Measurements from ENCODE around the gene CCL23. TPM values are rescaled to one million over a fixed set of nuclear protein-coding genes. Genes with fewer than 3 reads are reported as not detected.

Gene CCL23
- total RNA-seq, 1 donor from 2014 or later = not detected

DNA sequence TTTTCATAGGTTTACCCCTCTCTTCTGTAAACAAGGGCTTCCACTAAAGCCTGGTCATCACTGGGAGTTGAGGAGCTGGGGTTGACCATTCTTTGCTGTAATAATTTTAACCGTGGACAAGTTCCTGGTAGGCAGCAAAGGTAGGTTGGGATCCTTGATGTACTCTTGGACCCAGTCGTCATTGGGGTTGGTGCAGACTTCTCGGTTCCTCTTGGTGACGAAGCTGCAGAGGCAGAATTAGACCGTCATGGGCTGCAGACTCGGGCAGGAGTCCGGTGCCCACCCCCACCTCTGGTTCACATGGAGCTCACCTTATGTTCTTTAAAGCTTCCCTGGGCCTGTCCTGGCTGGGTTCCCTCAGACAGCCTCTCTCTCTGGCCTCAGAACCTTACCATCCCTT is 40.3 kb downstream of the CCL23 start:
- H3K4me1 Mint-ChIP-seq = peaks cover 17% of the 10 kb centered on the region
- DNase-seq (ENCODE audit: low read depth, low spot score) = no peak
- no peak overlapping the region for H3K4me3 Mint-ChIP-seq
- no peaks in the 10 kb centered on the region for H3K36me3 Mint-ChIP-seq (ENCODE audit: low read depth)
- H3K27me3 Mint-ChIP-seq (ENCODE audit: low read depth) = peaks cover 19% of the 10 kb centered on the region
- H3K27ac Mint-ChIP-seq (ENCODE audit: unreplicated experiment) = no peak overlapping the region
- H3K9me3 Mint-ChIP-seq = no peaks in the 10 kb centered on the region
- TF ChIP-seq, protein P1, sequence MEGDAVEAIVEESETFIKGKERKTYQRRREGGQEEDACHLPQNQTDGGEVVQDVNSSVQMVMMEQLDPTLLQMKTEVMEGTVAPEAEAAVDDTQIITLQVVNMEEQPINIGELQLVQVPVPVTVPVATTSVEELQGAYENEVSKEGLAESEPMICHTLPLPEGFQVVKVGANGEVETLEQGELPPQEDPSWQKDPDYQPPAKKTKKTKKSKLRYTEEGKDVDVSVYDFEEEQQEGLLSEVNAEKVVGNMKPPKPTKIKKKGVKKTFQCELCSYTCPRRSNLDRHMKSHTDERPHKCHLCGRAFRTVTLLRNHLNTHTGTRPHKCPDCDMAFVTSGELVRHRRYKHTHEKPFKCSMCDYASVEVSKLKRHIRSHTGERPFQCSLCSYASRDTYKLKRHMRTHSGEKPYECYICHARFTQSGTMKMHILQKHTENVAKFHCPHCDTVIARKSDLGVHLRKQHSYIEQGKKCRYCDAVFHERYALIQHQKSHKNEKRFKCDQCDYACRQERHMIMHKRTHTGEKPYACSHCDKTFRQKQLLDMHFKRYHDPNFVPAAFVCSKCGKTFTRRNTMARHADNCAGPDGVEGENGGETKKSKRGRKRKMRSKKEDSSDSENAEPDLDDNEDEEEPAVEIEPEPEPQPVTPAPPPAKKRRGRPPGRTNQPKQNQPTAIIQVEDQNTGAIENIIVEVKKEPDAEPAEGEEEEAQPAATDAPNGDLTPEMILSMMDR (conservative IDR thresholded peaks at IDR 0.05) = no peak

DNA sequence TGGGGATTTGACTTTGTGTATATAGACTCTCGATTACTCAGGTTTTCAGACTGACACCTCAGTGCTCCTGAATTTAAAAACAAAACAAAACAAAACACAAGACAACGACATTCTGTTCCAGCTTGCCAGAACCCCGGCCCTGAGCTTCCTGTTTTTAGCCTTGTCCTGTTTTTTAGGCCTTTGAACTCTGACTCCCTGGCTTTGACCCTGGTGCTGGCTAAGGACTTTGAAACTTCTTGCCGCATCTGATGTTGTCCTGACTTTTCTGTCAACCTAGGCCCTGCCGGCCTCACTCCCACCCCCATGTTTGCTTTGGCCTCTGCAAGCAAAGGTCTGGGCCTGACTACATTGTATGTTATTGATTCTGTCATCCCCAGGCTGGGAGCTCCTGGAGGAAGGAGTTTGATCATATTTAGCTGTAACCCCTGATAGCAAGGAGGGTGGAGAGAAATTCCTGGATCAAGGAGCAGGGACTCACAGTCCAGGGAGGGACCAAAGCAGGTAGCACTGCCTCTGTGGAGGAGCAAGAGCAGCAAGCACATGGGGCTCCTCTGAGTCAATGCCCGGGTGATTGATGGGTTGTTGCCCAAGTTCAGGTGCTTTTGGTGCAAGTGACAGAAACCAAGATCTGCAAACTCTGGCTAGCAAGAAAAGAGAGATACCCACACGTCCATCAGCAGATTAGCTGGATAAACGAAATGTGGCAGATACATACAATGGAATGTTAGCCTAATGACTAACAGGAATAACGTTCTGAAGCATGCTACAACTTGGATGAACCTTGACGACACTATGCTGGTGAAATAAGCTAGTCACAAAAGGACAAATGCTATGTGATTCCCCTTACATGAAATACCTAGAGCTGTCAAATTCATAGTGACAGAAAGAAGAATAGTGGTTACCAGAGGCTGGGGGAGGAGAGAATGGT is 44.2 kb downstream of the CCL23 start:
- H3K4me3 Mint-ChIP-seq = no peak overlapping the region
- H3K27me3 Mint-ChIP-seq (ENCODE audit: low read depth) = peaks cover 10% of the 10 kb centered on the region
- peaks cover 32% of the 10 kb centered on the region for H3K4me1 Mint-ChIP-seq
- H3K9me3 Mint-ChIP-seq = no peaks in the 10 kb centered on the region
- no peaks in the 10 kb centered on the region for H3K36me3 Mint-ChIP-seq (ENCODE audit: low read depth)
- no peak overlapping the region for H3K27ac Mint-ChIP-seq (ENCODE audit: unreplicated experiment)
- DNase-seq (ENCODE audit: low read depth, low spot score) = no peak
- TF ChIP-seq, protein P1 (conservative IDR thresholded peaks at IDR 0.05) = no peak

GRCh38 chr17:35972945-35973332 is 44.8 kb downstream of the CCL23 start:
- TF ChIP-seq, protein P1 (conservative IDR thresholded peaks at IDR 0.05) = no peak
- Mint-ChIP-seq H3K4me3 (no peak overlapping the region), H3K4me1 (peaks cover 32% of the 10 kb centered on the region), H3K27ac (ENCODE audit: unreplicated experiment) (no peak overlapping the region), H3K27me3 (ENCODE audit: low read depth) (peaks cover 7% of the 10 kb centered on the region), H3K9me3 (no peaks in the 10 kb centered on the region), H3K36me3 (ENCODE audit: low read depth) (no peaks in the 10 kb centered on the region)
- no peak for DNase-seq (ENCODE audit: low read depth, low spot score)

- peaks cover 7% of the 10 kb centered on the region for H3K27me3 Mint-ChIP-seq (ENCODE audit: low read depth)
- no peak overlapping the region for H3K4me3 Mint-ChIP-seq
- H3K4me1 Mint-ChIP-seq = peaks cover 32% of the 10 kb centered on the region
- TF ChIP-seq, protein P1 (conservative IDR thresholded peaks at IDR 0.05) = no peak
- no peaks in the 10 kb centered on the region for H3K9me3 Mint-ChIP-seq
- no peak overlapping the region for H3K27ac Mint-ChIP-seq (ENCODE audit: unreplicated experiment)
- H3K36me3 Mint-ChIP-seq (ENCODE audit: low read depth) = no peaks in the 10 kb centered on the region
- DNase-seq (ENCODE audit: low read depth, low spot score) = no peak
Observed at GRCh38 chr17:35972535-35972934, 45.2 kb downstream of the CCL23 start.

GRCh38 chr17:35972066-35972465 is 45.7 kb downstream of the CCL23 start:
- Mint-ChIP-seq H3K27me3 (ENCODE audit: low read depth) (peaks cover 7% of the 10 kb centered on the region), H3K36me3 (ENCODE audit: low read depth) (no peaks in the 10 kb centered on the region), H3K4me3 (no peak overlapping the region), H3K27ac (ENCODE audit: unreplicated experiment) (no peak overlapping the region), H3K4me1 (peaks cover 32% of the 10 kb centered on the region), H3K9me3 (no peaks in the 10 kb centered on the region)
- DNase-seq (ENCODE audit: low read depth, low spot score) = no peak
- TF ChIP-seq, protein P1 (conservative IDR thresholded peaks at IDR 0.05) = no peak

Measured in neural crest cell (in vitro differentiated cells).